GM21515 (cell line): ENCODE data around the gene IRF4.
"Not testable (repeated sequence)": the region's sequence is repeated elsewhere in the genome, so short reads cannot be mapped to it uniquely, and the experiment has no call there.

Source experiments
- ATAC-seq: cut with Tn5 transposase; IDR thresholded peaks from one replicate; pipeline ENCODE4 v1.9.1; 2021; ENCODE audit not compliant: unreplicated experiment

Gene IRF4

GRCh38 chr6:415087-415486 is 23.5 kb downstream of the IRF4 start:
- ATAC-seq = no peak

- ATAC-seq = no peak
Observed at GRCh38 chr6:421211-421610, 29.7 kb downstream of the IRF4 start.

GRCh38 chr6:422433-423054 is 31.0 kb downstream of the IRF4 start:
- no peak for ATAC-seq

- no peak for ATAC-seq
Observed at GRCh38 chr6:423055-423798, 31.7 kb downstream of the IRF4 start.

GRCh38 chr6:423799-424345 is 32.3 kb downstream of the IRF4 start:
- no peak for ATAC-seq

- no peak for ATAC-seq
Observed at GRCh38 chr6:424741-425417, 33.3 kb downstream of the IRF4 start.

- ATAC-seq = not testable (repeated sequence)
Observed at GRCh38 chr6:425418-425788, 33.9 kb downstream of the IRF4 start.

- ATAC-seq = not testable (repeated sequence)
Observed at GRCh38 chr6:426198-426738, 34.7 kb downstream of the IRF4 start.

- ATAC-seq = no peak
Observed at GRCh38 chr6:428047-428603, 36.6 kb downstream of the IRF4 start.

GRCh38 chr6:429515-430121 is 38.1 kb downstream of the IRF4 start:
- no peak for ATAC-seq

- peak; percentile 36 for ATAC-seq
Observed at GRCh38 chr6:431504-431903, 40.0 kb downstream of the IRF4 start.

GRCh38 chr6:431986-432385 is 40.4 kb downstream of the IRF4 start:
- ATAC-seq = no peak

GRCh38 chr6:434051-434705 is 42.6 kb downstream of the IRF4 start:
- ATAC-seq = no peak

GRCh38 chr6:435441-436307 is 44.1 kb downstream of the IRF4 start:
- ATAC-seq = no peak

- ATAC-seq = no peak
Observed at GRCh38 chr6:436308-437036, 44.9 kb downstream of the IRF4 start.

GRCh38 chr6:437037-437392 is 45.5 kb downstream of the IRF4 start:
- ATAC-seq = no peak

- no peak for ATAC-seq
Observed at GRCh38 chr6:438634-439170, 47.1 kb downstream of the IRF4 start.

- no peak for ATAC-seq
Observed at GRCh38 chr6:439641-440167, 48.2 kb downstream of the IRF4 start.
